HTR-8/SVneo (cell line): ENCODE results near the gene ZNF316.
A peak's percentile ranks its signal among the peaks of the same experiment; 100 is the strongest.

Experiments
- DNase-seq: peaks from one replicate; pipeline ENCODE4 v3.0.0; 2011; ENCODE audit warnings: low spot score, mixed read lengths; ENCODE audit not compliant: insufficient read length
- FAIRE-seq: peaks from 2 replicates; lab custom pipeline; 2011; peaks lifted over from hg19 to GRCh38; lab: Jason Lieb, UNC

ZNF316 gene

DNA sequence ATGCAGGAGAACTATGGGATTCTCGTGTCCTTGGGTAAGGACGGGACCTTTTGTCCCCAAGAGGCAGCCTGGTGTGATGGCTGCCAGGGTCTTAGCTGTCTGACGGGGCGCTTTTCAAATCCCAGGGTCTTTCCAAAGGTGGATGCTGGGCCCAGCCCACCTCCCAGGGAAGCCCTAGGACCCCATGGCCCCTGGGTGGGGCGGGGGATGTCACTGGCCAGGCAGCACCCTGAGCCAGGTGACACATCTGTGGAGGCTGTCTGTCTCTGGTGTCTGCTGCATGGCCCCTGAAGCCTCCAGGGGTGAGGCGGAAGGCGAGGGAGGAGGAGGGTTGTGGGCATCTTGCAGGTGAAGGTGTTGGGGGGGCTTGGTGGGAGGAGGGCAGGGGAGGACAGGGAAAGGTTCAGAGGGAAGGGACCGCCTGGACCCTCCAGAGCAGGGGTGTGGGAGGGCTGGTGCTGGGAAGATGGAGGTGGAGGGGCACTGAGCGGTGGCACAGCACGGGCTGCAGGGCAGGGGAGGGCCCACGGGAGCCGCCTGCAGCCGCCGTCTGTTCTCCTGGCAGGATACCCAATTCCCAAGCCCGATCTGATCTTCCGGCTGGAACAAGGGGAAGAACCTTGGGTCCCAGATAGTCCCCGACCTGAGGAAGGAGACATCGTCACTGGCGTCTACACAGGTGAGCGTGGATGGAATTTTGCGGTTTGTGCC lies 7.0 kb downstream of the ZNF316 start:
- DNase-seq (no peak), FAIRE-seq (no peak)

- no peak for FAIRE-seq
- no peak for DNase-seq
Observed at GRCh38 chr7:6644728-6645127, 7.6 kb downstream of the ZNF316 start.

DNA sequence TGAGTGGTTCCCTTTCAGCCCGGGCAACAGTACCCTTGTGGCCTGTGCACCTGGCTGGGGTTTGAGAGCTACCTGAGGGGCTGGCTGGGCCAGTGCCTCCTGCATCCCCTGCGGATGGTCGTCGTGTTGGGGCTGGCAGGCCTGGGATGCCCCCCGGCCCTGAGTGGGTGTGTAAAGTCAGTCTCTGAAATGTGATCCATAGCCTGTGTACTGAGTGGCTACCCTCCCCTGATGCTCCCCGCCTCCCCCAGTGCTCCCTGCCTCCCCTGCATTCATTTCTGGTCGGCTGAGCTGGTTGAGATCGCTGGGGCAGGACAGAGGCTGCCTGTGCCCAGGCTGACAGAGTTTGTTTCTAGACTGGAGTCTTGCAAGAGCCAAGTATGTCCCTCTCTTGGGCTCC lies 9.3 kb downstream of the ZNF316 start:
- FAIRE-seq (no peak), DNase-seq (no peak)

DNA sequence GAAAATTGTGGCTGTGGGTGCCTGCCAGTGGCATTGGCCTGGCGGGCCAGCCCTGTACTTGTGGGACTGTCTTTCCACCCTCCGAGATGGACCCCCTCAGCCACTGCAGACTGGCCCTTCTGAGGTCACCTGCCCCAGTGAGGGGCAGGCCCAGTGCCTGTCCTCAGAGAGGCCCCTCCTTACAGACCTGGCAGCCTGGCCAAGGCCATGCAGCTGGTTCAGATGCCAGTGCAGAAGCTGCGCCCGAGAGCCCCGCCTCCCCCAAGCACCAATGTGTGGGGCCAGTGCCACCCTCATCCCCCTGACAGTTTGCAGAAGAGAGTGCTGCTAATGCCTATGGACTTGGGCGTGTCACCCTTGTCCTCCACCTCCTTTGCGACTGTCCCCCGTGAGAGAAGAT lies 10.0 kb downstream of the ZNF316 start:
- peak; percentile 59 for FAIRE-seq
- no peak for DNase-seq

GRCh38 chr7:6647541-6647940 lies 10.4 kb downstream of the ZNF316 start:
- DNase-seq (no peak), FAIRE-seq (no peak)

DNA sequence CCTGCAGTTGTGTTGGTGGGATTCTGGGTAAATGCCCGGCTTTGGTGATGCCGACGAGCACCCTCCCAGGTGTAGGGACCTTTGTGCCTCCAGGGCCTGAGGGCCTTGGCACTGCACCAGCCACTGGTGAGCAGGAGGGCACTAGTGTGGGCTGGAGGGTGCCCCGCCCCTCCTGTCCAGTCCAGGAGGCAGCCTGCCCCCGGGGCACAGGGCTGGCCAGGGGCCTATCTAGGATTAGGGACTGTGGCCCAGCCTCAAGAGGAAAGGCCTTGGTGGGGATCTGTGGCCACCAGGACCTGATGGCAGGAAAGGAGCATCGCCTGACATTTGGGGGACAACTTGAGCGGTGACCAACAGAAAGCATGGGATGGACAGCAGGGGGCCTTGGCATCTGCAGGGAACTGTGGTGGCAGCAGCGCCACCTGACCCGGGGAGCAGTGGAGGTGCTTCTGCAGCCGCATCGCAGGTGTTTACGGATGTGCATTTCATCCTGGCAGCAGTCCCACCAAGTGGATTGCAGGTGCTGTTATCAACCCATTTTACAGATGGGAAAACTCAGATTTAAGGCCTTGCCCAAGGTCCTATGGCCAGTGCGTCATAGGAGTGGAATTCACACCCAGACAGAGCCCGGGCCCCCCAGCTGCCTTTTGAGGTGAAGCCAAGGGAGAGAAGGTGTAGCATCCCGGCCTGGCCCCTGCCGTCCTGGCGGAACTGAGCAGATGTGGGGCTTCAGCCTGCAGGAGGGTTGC lies 11.1 kb downstream of the ZNF316 start:
- DNase-seq: no peak
- no peak for FAIRE-seq

GRCh38 chr7:6648815-6649104 lies 11.6 kb downstream of the ZNF316 start:
- no peak for FAIRE-seq
- no peak for DNase-seq

- FAIRE-seq: peak; percentile 58
Observed at GRCh38 chr7:6649241-6649961, 12.3 kb downstream of the ZNF316 start.

DNA sequence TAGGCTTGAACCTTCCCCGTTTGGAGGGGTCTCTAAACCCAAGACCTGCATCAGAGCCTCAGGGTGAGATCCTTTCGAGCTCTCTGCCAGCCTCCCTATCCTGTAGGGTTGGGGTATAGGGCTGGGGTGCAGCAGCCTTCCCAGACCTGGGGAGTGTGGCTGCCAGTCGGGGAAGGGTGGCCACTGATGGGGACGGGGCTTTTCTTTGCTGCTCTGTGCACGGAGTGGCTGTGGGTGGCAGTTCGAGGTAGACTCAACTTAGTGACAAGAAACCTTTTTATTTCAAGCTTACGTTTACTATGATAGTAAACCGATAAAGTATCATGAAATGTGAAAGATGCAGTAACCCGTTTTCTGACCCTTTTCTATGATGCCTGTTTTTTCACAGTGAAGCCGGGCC lies 13.0 kb downstream of the ZNF316 start:
- no peak for FAIRE-seq
- no peak for DNase-seq

More at GRCh38 chr7:6649241-6649961, 12.3 kb downstream of the ZNF316 start:
- no peak for DNase-seq

DNA sequence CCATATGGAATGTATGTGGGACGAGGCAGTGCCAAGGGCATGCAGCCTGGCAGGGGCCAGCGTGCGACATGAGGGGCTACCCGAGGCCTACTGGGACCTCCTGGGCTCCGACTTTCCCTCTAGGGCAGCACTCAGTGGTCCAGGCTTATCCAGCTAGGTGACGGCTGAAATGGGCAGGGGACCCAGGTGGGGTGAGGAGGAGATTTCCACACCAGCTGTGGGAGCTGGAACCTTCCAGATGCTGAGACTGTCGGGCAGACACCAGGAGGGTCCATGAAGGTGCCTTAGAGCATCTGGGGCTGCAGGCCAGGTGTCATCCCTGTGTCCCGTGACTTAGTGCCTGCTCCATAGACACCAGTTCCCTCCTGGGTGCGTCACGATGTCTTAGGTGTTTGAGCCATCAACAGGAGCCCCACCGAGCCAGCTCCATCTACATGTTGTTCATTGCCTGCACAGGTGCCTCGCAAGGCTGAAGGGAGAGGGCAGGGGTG lies 13.4 kb downstream of the ZNF316 start:
- DNase-seq (no peak), FAIRE-seq (no peak)

DNA sequence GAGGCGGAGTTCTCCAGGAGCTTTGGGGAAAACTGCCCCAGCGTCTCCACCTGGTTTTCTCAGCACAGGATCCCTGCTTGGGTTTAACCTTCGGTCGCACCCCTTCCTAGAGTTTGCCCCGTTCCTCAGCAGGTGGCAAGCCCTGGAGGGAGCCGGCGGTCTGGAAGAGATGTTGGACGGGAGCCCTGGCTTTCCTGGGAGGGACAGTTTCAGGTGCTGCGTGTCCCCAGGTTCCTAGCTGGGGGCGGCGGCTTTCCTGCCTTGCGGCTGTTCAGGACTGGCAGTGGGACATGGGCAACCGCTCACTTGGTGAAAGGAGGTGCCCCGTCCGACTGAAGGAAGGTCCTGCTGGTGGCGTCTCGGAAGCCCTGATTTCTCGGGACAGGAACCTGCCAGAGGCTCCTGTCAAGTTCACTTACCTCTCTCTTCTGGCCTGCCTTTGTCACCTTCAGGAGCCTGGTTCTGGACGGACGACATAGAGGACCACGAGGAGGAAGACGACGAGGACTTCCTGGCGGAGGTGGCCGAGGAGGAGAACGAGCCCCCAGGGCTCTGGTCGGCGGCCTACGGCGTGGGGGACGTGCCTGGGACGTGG lies 14.8 kb downstream of the ZNF316 start:
- FAIRE-seq: no peak
- no peak for DNase-seq

DNA sequence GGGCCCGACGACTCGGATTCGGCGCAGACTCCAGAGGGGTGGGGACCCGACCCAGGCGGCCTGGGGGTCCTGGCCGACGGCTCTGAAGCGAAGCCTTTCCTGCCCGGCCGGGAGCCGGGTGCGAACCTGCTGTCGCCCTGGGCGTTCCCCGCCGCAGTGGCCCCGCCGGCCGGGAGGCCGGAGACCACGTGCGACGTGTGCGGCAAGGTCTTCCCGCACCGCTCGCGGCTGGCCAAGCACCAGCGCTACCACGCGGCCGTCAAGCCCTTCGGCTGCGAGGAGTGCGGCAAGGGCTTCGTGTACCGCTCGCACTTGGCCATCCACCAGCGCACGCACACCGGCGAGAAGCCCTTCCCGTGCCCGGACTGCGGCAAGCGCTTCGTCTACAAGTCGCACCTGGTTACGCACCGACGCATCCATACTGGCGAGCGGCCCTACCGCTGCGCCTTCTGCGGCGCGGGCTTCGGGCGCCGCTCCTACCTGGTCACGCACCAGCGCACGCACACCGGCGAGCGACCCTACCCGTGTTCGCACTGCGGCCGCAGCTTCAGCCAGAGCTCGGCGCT lies 15.4 kb downstream of the ZNF316 start:
- DNase-seq: no peak
- no peak for FAIRE-seq

GRCh38 chr7:6653071-6654003 lies 16.2 kb downstream of the ZNF316 start:
- DNase-seq: no peak
- no peak for FAIRE-seq

GRCh38 chr7:6654113-6654841 lies 17.2 kb downstream of the ZNF316 start:
- DNase-seq: no peak
- no peak for FAIRE-seq

- FAIRE-seq (no peak), DNase-seq (no peak)
Observed at GRCh38 chr7:6654842-6655610, 17.9 kb downstream of the ZNF316 start.

DNA sequence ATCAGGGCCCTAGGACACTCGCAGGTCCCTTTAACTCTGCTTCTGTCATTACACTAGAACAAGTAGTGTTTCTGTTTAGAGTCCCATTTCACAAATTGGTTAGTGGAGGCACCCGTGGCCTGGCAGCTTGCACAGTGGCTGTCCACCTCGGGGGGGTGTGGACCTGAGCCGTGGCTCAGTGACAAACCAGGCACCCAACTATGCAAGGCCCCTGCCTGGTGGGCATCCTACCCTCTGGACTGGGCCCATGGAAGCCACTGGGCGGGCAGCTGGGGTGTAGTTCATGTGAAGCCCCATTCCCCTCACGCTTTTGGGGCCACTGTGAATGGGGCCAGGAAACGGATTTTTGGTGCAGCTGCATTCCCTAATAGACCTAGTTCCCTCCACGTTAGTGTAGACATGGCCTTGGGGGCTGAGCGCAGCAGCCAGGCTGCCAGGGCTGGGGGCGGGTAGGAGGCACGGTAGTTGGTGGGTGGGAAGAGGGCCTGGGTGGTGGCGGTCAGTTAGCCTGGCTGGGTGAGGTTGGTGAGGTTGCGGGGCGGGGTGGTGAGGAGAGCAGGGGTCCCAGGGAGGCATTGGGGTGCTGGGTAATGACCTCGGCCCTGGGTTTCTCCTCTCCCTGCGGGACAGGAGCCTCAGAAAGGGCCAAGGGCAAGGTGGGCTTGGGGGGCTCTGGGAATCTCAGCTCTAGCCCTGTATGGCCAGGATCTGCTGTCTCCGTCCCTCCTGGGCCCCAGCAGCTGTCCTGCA lies 18.7 kb downstream of the ZNF316 start:
- no peak for FAIRE-seq
- DNase-seq: no peak

GRCh38 chr7:6656413-6656812 lies 19.3 kb downstream of the ZNF316 start:
- FAIRE-seq (no peak), DNase-seq (no peak)
